ENCODE results near the gene MEIS3. TPM values are rescaled to one million over a fixed set of nuclear protein-coding genes. Genes with fewer than 3 reads are reported as not detected.
A peak's percentile ranks its signal among the peaks of the same experiment; 100 is the strongest.

Gene MEIS3
- total and polyA plus RNA-seq, 10 of the 15 experiments (the other 5 are each of a cell fraction or from before 2014, with no cell fraction given) = 0.05 to 0.23 TPM; not detected in 8

GRCh38 chr19:47417746-47418691 is 1.3 kb downstream of the MEIS3 start:
- no peak overlapping the region for H3K9ac ChIP-seq (ENCODE audit: control insufficient read depth, insufficient read depth, low read length)
- BruUV-seq (replicated peaks) = no TSS peak
- in situ Hi-C loops (cut with MboI) (no loop called here), intact Hi-C loops (cut with micrococcal nuclease; ENCODE audit: unreplicated experiment) (no loop called here)
- H3K9me3 ChIP-seq (replicated peaks; ENCODE audit: control insufficient read depth, insufficient read depth, low read length) = no peaks in the 10 kb centered on the region
- H3K27me3 ChIP-seq (replicated peaks in 1 of 2; ENCODE audit: control insufficient read depth in 2 of 2, insufficient read depth in 2 of 2, low read length in 1 of 2) = peaks cover 15 to 17% of the 10 kb centered on the region in 2 experiments
- no peak for TF ChIP-seq CBX5 (IDR thresholded peaks at IDR 0.05; ENCODE audit: low read depth)
- no peak for TF ChIP-seq HDGF (IDR thresholded peaks at IDR 0.05)
- TF ChIP-seq RFX5 (IDR thresholded peaks at IDR 0.05; ENCODE audit: low read depth, low read length) = no peak
- TF ChIP-seq ZNF24 (IDR thresholded peaks at IDR 0.05) = peak; percentile 72
- TF ChIP-seq ASH2L (IDR thresholded peaks at IDR 0.05; ENCODE audit: borderline replicate concordance, low read depth) = no peak
- TF ChIP-seq HDAC2 (IDR thresholded peaks at IDR 0.05) = no peak
- TF ChIP-seq SKIL (IDR thresholded peaks at IDR 0.05; ENCODE audit: low read depth, poor library complexity, severe bottlenecking) = no peak
- TF ChIP-seq SRF (IDR thresholded peaks at IDR 0.05; ENCODE audit: low read depth in 2 of 2, low read length in 2 of 2) = no peak
- peak; percentile 31; the same call in 1 of the 2 replicates for TF ChIP-seq PKNOX1 (IDR thresholded peaks at IDR 0.05)
- no peak for TF ChIP-seq SMC3 (IDR thresholded peaks at IDR 0.05; ENCODE audit: borderline replicate concordance, low read length)
- TF ChIP-seq HCFC1 (IDR thresholded peaks at IDR 0.05; ENCODE audit: low read length) = no peak
- no peak for TF ChIP-seq MLLT1 (IDR thresholded peaks at IDR 0.05)
- no peak for TF ChIP-seq KLF5 (IDR thresholded peaks at IDR 0.05; ENCODE audit: partially characterized antibody)
- TF ChIP-seq MAX (IDR thresholded peaks at IDR 0.05; ENCODE audit: low read depth, low read length) = no peak
- H3K79me2 ChIP-seq (ENCODE audit: control insufficient read depth, insufficient read depth, low read length) = no peaks in the 10 kb centered on the region
- H3K4me2 ChIP-seq (ENCODE audit: control insufficient read depth, insufficient read depth) = no peak overlapping the region
- ChIA-PET CTCF (interaction anchor here (0.6 kb wide), 1 partner anchor 337 kb away, joined by 3 read pairs; no protein-coding TSS in a partner anchor), SMC1A (ENCODE audit: uncharacterized antibody, unreplicated experiment) (no interaction called here), POLR2A (no interaction called here), RAD21 (ENCODE audit: unreplicated experiment) (no interaction called here)
- no peak for DNase-seq (ENCODE audit: low read depth, low spot score)
- H4K20me1 ChIP-seq (ENCODE audit: control insufficient read depth, insufficient read depth) = no peaks in the 10 kb centered on the region
- ATAC-seq = peak; percentile 22
- H3K36me3 ChIP-seq (ENCODE audit: control insufficient read depth in 2 of 2, insufficient read depth in 2 of 2, low read length in 1 of 2) = no peaks in the 10 kb centered on the region
- 24% methylated on average over 32 of the region's 34 CpGs for WGBS (ENCODE audit: insufficient coverage, insufficient replicate concordance, low lambda C conversion rate, missing lambda C conversion rate)
- FAIRE-seq = no peak
- H2AFZ ChIP-seq (ENCODE audit: control insufficient read depth, low read depth, low read length) = no peak overlapping the region
- no peak overlapping the region for H3K4me3 ChIP-seq
- no peak overlapping the region for H3K27ac ChIP-seq (ENCODE audit: control insufficient read depth, insufficient read depth)
- H3K4me1 ChIP-seq (ENCODE audit: control insufficient read depth, insufficient read depth, low read length) = no peaks in the 10 kb centered on the region; the same call in 1 of the 2 replicates
